ENCODE results near the gene FLCN.

Gene FLCN

GRCh38 chr17:17254036-17254435 is 17.1 kb upstream of the FLCN start:
- Mint-ChIP-seq H3K4me1 (ENCODE audit: low read depth) (peaks cover 4% of the 10 kb centered on the region), H3K9me3 (no peaks in the 10 kb centered on the region), H3K4me3 (no peak overlapping the region), H3K27ac (no peak overlapping the region), H3K27me3 (ENCODE audit: low read depth) (no peaks in the 10 kb centered on the region), H3K36me3 (ENCODE audit: low read depth) (peaks cover 56% of the 10 kb centered on the region)
- DNase-seq (ENCODE audit: low spot score) = no peak

- Mint-ChIP-seq H3K4me1 (ENCODE audit: low read depth) (peaks cover 4% of the 10 kb centered on the region), H3K4me3 (no peak overlapping the region), H3K9me3 (no peaks in the 10 kb centered on the region), H3K27me3 (ENCODE audit: low read depth) (no peaks in the 10 kb centered on the region), H3K27ac (no peak overlapping the region), H3K36me3 (ENCODE audit: low read depth) (peaks cover 56% of the 10 kb centered on the region)
- DNase-seq (ENCODE audit: low spot score) = no peak
These were observed 16.4 kb upstream of the FLCN start for GRCh38 chr17:17253406-17253805.

GRCh38 chr17:17252149-17252661 is 15.2 kb upstream of the FLCN start:
- no peaks in the 10 kb centered on the region for H3K27me3 Mint-ChIP-seq (ENCODE audit: low read depth)
- peaks cover 51% of the 10 kb centered on the region for H3K36me3 Mint-ChIP-seq (ENCODE audit: low read depth)

GRCh38 chr17:17246879-17247278 is 9.9 kb upstream of the FLCN start:
- no peak for DNase-seq (ENCODE audit: low spot score)
- H3K27me3 Mint-ChIP-seq (ENCODE audit: low read depth) = no peaks in the 10 kb centered on the region
- H3K36me3 Mint-ChIP-seq (ENCODE audit: low read depth) = peaks cover 32% of the 10 kb centered on the region
- H3K9me3 Mint-ChIP-seq = no peaks in the 10 kb centered on the region
- no peaks in the 10 kb centered on the region for H3K4me1 Mint-ChIP-seq (ENCODE audit: low read depth)
- H3K27ac Mint-ChIP-seq = no peak overlapping the region
- no peak overlapping the region for H3K4me3 Mint-ChIP-seq

More at GRCh38 chr17:17252149-17252661, 15.2 kb upstream of the FLCN start:
- H3K9me3 Mint-ChIP-seq = no peaks in the 10 kb centered on the region
- peaks cover 4% of the 10 kb centered on the region for H3K4me1 Mint-ChIP-seq (ENCODE audit: low read depth)
- no peak for DNase-seq (ENCODE audit: low spot score)
- H3K4me3 Mint-ChIP-seq = no peak overlapping the region
- no peak overlapping the region for H3K27ac Mint-ChIP-seq

DNA sequence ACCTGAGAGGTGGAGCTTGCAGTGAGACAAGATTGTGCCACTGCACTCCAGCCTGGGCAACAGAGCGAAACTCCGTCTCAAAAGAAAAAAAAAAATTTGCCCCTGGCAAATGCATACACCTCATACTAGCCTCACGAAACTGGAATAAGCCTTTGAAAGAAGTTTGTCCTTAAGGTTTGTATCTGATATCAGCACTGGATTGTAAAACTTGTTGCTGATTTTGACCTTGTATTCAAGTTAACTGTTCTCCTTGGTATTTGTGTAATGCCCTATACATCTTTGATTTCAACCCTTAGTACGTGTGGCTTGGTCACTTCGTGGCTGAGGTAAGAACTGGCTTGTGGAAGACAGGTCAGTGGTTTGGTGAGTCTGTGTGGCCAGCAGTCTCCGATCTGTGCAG is 6.2 kb upstream of the FLCN start:
- H3K27ac Mint-ChIP-seq = no peak overlapping the region

GRCh38 chr17:17242246-17242645 is 5.3 kb upstream of the FLCN start:
- DNase-seq (ENCODE audit: low spot score) = no peak
- peaks cover 13% of the 10 kb centered on the region for H3K36me3 Mint-ChIP-seq (ENCODE audit: low read depth)
- H3K9me3 Mint-ChIP-seq = no peaks in the 10 kb centered on the region
- H3K4me1 Mint-ChIP-seq (ENCODE audit: low read depth) = peaks cover 6% of the 10 kb centered on the region
- H3K4me3 Mint-ChIP-seq = no peak overlapping the region
- H3K27me3 Mint-ChIP-seq (ENCODE audit: low read depth) = peaks cover 2% of the 10 kb centered on the region
- no peak overlapping the region for H3K27ac Mint-ChIP-seq

More for the DNA sequence above, 6.2 kb upstream of the FLCN start:
- Mint-ChIP-seq H3K36me3 (ENCODE audit: low read depth) (peaks cover 16% of the 10 kb centered on the region), H3K4me1 (ENCODE audit: low read depth) (peaks cover 6% of the 10 kb centered on the region), H3K27me3 (ENCODE audit: low read depth) (peaks cover 2% of the 10 kb centered on the region), H3K4me3 (no peak overlapping the region), H3K9me3 (no peaks in the 10 kb centered on the region)
- DNase-seq (ENCODE audit: low spot score) = no peak

DNA sequence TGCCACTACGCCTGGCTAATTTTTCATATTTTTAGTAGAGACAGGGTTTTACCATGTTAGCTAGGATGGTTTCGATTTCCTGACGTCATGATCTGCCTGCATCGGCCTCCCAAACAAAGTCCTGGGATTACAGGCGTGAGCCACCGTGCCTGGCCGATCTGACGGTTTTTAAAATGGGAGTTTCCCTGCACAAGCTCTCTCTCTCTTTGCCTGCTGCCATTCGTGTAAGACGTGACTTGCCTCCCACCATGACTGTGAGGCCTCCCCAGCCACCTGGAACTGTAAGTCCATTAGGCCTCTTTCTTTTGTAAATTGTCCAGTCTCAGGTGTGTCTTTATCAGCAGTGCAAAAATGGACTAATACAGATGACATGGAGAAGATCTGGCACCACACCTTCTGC is 4.7 kb upstream of the FLCN start:
- Mint-ChIP-seq H3K27me3 (ENCODE audit: low read depth) (peaks cover 2% of the 10 kb centered on the region), H3K9me3 (no peaks in the 10 kb centered on the region), H3K4me1 (ENCODE audit: low read depth) (peaks cover 6% of the 10 kb centered on the region), H3K4me3 (no peak overlapping the region), H3K36me3 (ENCODE audit: low read depth) (peaks cover 8% of the 10 kb centered on the region), H3K27ac (peak overlapping the region; percentile 6)
- no peak for DNase-seq (ENCODE audit: low spot score)

- peaks cover 18% of the 10 kb centered on the region for H3K4me1 Mint-ChIP-seq (ENCODE audit: low read depth)
- no peak for DNase-seq (ENCODE audit: low spot score)
- H3K36me3 Mint-ChIP-seq (ENCODE audit: low read depth) = no peaks in the 10 kb centered on the region
- H3K4me3 Mint-ChIP-seq = no peak overlapping the region
- no peaks in the 10 kb centered on the region for H3K9me3 Mint-ChIP-seq
- H3K27ac Mint-ChIP-seq = no peak overlapping the region
- peaks cover 2% of the 10 kb centered on the region for H3K27me3 Mint-ChIP-seq (ENCODE audit: low read depth)
These were observed 2.9 kb upstream of the FLCN start for GRCh38 chr17:17239832-17240231.

DNA sequence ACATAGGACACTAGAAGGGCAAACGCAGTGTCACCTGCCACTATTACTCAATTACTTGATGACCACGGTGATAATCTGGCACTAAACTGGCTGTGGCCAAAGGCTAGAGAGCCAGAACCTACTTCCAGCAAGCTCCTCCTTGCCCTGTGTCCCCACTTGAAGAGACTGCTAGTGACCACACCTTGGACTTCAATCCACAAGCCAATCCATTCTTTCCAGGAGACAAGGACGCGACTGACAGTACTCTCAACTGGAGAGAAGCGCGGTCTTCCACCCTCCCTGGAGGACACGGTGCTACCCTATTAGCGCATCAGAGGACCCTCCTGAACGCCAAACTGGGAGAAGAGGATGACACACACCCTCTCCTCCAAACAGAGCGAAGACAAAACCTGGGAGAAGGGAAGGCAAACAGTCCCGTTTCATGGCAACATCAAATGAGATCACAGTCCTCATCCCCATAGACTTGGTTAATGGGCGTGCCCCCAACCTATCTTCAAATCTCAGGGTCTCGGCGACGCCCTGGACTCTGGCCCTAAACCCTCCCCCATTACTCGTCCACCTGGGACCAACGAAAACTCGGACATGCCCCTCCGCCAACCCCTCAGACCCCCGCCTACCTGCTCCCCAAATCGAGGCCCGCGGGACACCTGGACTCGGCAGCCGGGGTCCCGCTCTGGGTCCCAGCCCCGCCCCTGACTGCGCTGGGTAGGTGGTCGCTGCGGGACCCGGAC is 508 bp downstream of the FLCN start:
- peak overlapping the region; percentile 97 for H3K4me3 Mint-ChIP-seq

GRCh38 chr17:17235212-17236174 is 1.5 kb downstream of the FLCN start:
- no peaks in the 10 kb centered on the region for H3K9me3 Mint-ChIP-seq
- peaks cover 2% of the 10 kb centered on the region for H3K27me3 Mint-ChIP-seq (ENCODE audit: low read depth)
- peak overlapping the region; percentile 97 for H3K27ac Mint-ChIP-seq
- H3K36me3 Mint-ChIP-seq (ENCODE audit: low read depth) = peaks cover 9% of the 10 kb centered on the region
- H3K4me1 Mint-ChIP-seq (ENCODE audit: low read depth) = peaks cover 18% of the 10 kb centered on the region
- peak overlapping the region; percentile 97 for H3K4me3 Mint-ChIP-seq
- DNase-seq (ENCODE audit: low spot score) = no peak

More for the DNA sequence above, 508 bp downstream of the FLCN start:
- DNase-seq (ENCODE audit: low spot score) = no peak
- H3K4me1 Mint-ChIP-seq (ENCODE audit: low read depth) = peaks cover 18% of the 10 kb centered on the region
- peaks cover 5% of the 10 kb centered on the region for H3K36me3 Mint-ChIP-seq (ENCODE audit: low read depth)
- H3K9me3 Mint-ChIP-seq = no peaks in the 10 kb centered on the region
- H3K27me3 Mint-ChIP-seq (ENCODE audit: low read depth) = peaks cover 2% of the 10 kb centered on the region
- H3K27ac Mint-ChIP-seq = peak overlapping the region; percentile 97

- Mint-ChIP-seq H3K27me3 (ENCODE audit: low read depth) (no peaks in the 10 kb centered on the region), H3K4me3 (no peak overlapping the region), H3K36me3 (ENCODE audit: low read depth) (peaks cover 21% of the 10 kb centered on the region), H3K4me1 (ENCODE audit: low read depth) (peaks cover 13% of the 10 kb centered on the region), H3K9me3 (no peaks in the 10 kb centered on the region), H3K27ac (no peak overlapping the region)
- DNase-seq (ENCODE audit: low spot score) = no peak
These were observed 4.7 kb downstream of the FLCN start for GRCh38 chr17:17232303-17232621.

GRCh38 chr17:17231621-17232302 is 5.2 kb downstream of the FLCN start:
- Mint-ChIP-seq H3K4me3 (no peak overlapping the region), H3K4me1 (ENCODE audit: low read depth) (peaks cover 13% of the 10 kb centered on the region), H3K36me3 (ENCODE audit: low read depth) (peaks cover 24% of the 10 kb centered on the region), H3K9me3 (no peaks in the 10 kb centered on the region), H3K27me3 (ENCODE audit: low read depth) (no peaks in the 10 kb centered on the region), H3K27ac (no peak overlapping the region)
- no peak for DNase-seq (ENCODE audit: low spot score)

GRCh38 chr17:17229416-17230384 is 7.3 kb downstream of the FLCN start:
- Mint-ChIP-seq H3K4me3 (no peak overlapping the region), H3K36me3 (ENCODE audit: low read depth) (peaks cover 36% of the 10 kb centered on the region), H3K27ac (no peak overlapping the region), H3K4me1 (ENCODE audit: low read depth) (no peaks in the 10 kb centered on the region), H3K27me3 (ENCODE audit: low read depth) (no peaks in the 10 kb centered on the region), H3K9me3 (no peaks in the 10 kb centered on the region)
- no peak for DNase-seq (ENCODE audit: low spot score)

Data from T-helper 2 cell treated with Interferon-gamma antibody and Interleukin-4, amounts not matched to agents 5 μg/mL and 100 μg/mL, for 36 hours (primary cell).